GM23338 (cell line): ENCODE data around the gene UTP4.

Experiments
- CREB1 ChIP-seq: fragments of 250-450 bp; sonication (Bioruptor Pico); IDR thresholded peaks from 2 replicates; pipeline ENCODE4 v1.5.0; 2020; ENCODE audit warnings: low read depth, mild to moderate bottlenecking, moderate library complexity
- EZH2 ChIP-seq: fragments of 200-600 bp; sonication (generic); IDR thresholded peaks from one replicate; pipeline ENCODE4 v1.8.0; 2017; ENCODE audit warnings: antibody characterized with exemption, mild to moderate bottlenecking, low read depth; ENCODE audit not compliant: unreplicated experiment

DNA sequence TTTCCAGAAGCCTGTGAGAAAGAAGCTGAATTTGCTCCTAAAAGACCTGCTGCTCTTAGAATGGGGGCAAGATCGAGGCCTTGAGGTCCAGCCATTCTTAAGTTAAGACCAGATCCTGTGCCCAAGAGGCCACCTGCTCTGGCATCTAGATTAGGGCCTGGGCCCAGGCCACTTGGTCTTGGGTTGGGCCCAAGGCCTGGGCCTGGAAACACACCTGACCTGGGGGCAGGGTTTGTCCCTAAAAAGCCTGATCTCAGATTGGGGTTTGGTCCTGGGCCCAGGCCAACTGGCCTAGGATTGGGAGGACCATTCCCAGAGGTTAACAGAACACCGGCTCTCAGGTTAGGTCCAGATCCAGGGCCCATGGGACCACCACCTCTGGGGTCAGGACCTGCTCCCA, 12.9 kb upstream of the UTP4 start:
- no peak for TF ChIP-seq EZH2
- TF ChIP-seq CREB1 (CRISPR knock-in tag) = no peak
